ENCODE results near the gene SH3RF1. TPM values are rescaled to one million over a fixed set of nuclear protein-coding genes. Genes with fewer than 3 reads are reported as not detected.

The SH3RF1 gene
- total RNA-seq, 1 experiment from 2014 or later = 3.0 TPM

DNA sequence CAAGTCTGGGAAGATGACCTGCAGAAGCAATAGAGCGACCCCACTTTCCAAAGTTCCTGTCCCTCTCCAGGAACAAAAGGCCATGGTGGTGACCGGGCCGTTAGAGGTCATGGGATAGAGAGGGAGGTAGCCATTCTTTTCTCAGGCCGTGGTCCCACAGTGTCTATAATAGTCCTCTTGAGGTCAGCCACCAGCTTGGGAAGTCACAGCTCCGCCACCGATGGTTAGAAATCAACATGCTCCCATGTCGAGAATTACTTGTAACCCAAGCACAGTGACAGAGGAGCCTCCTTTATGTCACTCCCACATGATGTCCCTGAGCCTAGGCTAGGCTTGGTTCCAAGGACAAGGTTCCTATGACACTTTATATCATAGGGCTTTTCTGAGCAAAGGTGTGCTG lies 212.4 kb downstream of the SH3RF1 start:
- DNase-seq (ENCODE audit: low read depth, low spot score) = no peak

DNA sequence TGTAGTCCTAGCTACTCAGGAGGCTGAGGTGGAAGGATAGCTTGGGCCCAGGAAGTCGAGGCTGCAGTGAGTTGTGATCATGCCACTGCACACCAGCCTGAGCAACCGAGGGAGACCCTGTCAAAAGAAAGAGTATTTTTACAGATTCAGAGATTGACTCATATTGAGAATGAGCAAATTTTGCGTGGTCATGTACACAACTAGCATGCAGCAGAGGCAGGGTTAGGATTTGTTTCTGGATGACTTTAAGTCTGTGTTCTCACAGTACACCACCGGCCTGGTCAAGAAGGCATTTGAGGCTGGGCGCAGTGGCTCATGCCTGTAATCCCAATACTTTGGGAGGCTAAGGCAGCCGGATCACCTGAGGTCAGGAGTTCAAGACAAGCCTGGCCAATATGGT lies 215.9 kb downstream of the SH3RF1 start:
- no peak for DNase-seq (ENCODE audit: low read depth, low spot score)
- in situ Hi-C loops (cut with HindIII; ENCODE audit: low pct_unique_long_range_greater_than_20kb, low sequenced_read_pairs) = no loop called here

More for the DNA sequence above, 212.4 kb downstream of the SH3RF1 start:
- in situ Hi-C loops (cut with HindIII; ENCODE audit: low pct_unique_long_range_greater_than_20kb, low sequenced_read_pairs) = no loop called here

DNA sequence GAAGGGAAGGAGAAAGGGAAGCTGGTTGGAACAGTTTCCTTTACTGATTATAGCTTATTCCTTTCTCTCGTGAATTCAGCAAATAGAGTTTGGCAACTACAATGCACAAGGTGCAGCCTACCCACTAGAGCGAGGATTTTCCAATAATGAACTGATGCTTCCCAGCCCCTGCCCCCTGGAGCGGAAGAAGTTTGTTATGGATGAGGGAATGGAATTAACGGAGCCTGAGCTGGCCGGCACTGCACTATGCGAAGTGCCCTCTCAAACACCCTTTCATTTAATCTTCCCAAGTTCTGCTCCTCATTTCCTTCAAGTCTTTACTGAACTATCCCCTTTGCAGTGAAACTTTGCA lies 218.2 kb downstream of the SH3RF1 start:
- in situ Hi-C loops (cut with HindIII; ENCODE audit: low pct_unique_long_range_greater_than_20kb, low sequenced_read_pairs) = no loop called here

DNA sequence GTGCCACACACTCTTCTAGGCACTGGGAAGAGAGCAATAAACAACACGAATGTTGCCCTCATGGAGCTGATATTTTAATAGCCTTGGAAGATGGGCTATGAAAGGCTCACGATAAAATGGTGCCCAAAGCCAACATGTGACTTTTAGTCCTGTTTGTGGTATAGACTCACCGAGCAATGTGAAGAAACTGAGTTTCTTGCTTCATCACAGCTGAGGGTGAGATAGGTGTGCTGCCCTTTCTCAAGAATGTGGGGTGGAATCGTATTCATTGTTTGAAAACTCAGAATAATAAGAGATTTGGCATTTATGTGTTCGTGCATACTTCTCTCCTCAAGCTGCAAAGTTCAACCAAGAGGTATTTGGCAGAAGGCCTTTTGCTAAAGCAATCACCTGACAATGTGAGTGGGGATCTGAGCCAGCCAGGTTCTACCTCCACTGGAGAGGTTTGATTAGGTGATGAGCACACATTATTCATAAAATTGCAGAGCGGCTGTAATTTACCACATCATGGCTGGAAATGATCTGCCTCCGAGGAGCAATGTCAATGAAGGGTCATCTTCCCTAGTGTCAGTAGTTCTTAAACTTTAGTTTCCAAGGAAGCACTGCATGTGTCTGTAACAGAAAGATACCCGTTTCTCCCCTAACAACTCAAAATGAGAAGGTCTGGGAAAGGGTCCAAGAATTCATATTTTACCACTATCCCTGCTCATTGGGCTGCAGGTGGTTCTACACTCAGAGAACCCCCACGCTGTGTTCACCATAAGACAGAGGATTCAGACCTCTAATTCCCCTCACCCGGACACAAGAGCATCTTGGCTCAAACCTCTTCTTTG lies 218.8 kb downstream of the SH3RF1 start:
- DNase-seq (ENCODE audit: low read depth, low spot score) = no peak
- in situ Hi-C loops (cut with HindIII; ENCODE audit: low pct_unique_long_range_greater_than_20kb, low sequenced_read_pairs) = no loop called here

More for the DNA sequence above, 218.2 kb downstream of the SH3RF1 start:
- no peak for DNase-seq (ENCODE audit: low read depth, low spot score)

DNA sequence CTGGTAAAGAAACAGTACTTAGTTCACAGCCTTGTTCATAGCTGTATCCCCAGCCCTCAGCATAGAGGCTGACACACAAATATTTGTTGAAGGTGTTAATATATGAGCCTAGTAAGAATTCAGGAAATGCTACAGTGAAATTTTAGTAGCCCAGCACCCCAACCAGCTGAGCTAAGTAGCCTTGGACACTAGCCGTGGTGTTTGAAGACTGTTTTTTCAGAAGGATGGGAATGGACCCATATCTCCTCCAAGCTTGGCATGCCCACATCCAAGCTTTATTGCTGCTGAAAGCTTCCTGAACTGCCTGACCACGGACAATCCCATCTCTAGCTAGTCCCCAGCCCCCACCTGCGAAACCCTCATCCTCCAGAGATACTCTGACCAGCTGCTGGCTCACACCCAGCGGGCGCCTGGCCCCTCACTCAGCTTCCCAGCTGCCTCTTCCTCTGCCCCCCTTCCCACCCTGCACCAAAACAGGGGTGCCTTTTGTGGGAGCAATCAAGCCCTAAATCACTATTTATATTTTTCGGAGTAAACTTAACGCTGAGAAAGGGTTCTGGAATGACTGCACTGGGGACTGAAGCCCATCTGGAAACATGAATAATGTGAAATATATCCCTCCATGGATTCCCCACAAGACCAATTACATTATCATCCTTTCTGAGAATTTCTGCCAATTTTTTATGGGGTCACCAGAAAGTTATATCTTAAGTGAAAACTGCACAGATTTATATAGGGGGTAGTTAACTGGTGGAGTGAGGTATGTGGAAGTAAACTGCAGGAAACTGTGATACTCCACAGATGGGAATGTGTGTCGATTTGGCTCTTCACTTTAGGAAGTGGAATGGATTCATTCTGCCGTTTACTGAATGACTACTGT lies 219.6 kb downstream of the SH3RF1 start:
- DNase-seq (ENCODE audit: low read depth, low spot score) = no peak
- in situ Hi-C loops (cut with HindIII; ENCODE audit: low pct_unique_long_range_greater_than_20kb, low sequenced_read_pairs) = no loop called here

DNA sequence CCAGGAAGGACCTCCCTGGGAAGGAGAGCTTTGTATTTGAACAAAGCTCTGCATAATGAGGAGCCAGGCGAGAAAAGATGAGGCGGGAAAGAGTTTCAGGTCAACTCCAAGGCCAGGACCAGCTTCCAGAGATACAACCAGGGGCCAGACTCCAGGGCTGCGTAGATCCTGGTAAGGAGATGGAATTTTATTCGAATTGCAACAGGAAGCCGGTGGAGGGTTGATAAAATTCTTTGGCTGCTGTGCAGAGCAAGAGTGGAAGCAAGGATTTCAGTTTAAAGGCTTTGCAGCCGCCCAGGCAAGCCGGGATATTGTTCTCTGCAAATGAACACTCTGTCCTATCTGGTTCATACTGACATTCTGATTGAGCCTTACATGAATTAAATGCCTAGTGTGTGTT lies 220.5 kb downstream of the SH3RF1 start:
- DNase-seq (ENCODE audit: low read depth, low spot score) = no peak
- in situ Hi-C loops (cut with HindIII; ENCODE audit: low pct_unique_long_range_greater_than_20kb, low sequenced_read_pairs) = no loop called here

DNA sequence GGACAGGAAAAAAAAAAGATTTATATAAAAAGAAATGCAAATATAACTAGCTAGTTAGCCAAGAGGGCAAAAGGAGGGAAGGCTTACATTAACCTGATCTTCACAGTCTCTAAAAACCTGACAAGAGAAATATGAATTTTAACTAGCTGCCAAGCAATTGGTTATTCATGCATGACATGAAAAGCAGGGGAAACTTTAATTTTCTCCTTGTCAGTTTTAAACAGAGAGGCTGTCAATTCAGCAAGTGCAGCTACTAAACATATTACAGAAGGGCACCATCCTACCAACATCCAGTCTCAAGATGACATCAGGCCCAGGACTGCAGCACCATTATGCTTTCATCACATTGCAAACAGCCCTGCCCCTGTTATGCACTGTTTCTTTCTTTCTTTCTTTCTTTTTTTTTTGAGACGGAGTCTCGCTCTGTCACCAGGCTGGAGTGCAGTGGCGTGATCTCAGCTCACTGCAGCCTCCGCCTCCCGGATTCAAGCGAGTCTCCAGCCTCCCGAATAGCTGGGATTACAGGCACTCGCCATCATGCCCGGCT lies 221.8 kb downstream of the SH3RF1 start:
- in situ Hi-C loops (cut with HindIII; ENCODE audit: low pct_unique_long_range_greater_than_20kb, low sequenced_read_pairs) = no loop called here
- DNase-seq (ENCODE audit: low read depth, low spot score) = no peak

DNA sequence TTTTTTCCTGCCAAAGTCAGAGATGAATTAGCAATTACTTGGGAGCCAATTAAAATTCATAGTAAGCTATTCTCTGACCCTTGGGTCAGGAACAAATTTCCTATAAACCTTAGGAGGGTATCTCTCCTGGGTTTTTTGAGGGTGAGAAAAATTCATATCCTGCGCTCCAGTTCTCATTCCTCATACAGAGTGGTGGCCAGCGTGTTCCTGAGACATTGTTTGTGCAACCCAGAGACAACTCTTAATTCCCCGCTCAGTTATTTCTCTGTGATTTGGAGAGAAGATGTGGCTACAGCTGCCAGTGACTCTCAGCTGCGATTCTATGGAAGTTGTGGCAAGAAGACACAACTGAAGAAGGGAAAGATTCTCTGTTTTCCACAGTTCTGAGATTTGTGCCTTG lies 222.8 kb downstream of the SH3RF1 start:
- no peak for DNase-seq (ENCODE audit: low read depth, low spot score)
- in situ Hi-C loops (cut with HindIII; ENCODE audit: low pct_unique_long_range_greater_than_20kb, low sequenced_read_pairs) = no loop called here

DNA sequence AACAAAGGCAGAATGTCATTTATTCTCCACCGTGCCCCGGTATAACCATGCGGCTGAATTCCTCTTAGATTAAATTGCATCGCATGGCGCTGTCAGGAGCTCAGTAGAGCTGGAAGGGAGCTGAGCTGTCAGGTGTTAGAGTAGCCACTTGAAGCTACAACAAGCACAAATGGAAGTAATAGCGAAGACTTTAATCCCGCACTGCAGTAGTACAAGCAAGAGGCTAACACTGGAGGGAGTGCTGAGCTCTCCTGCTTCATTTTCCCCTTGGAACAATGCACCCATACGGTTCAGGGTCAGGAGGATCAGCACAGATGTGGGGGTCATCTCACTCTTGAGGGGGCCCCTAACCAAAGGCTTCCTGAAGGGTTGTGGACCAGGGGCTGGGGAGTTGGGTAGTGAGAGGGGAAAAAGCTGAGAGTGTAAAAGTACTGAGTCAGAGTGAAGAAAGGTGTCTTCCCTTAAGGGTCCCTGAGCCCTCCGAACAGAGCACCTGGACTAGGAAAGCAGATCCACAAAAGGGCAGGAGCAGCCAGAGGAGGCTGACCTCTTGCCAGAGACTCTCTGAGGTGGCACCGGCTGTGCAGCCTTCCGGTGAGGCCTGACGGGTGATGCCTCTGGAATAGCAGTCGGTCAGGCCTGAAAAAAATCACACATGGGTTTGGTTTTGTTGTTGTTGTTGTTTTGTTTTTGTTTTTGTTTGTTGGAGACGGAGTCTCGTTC lies 224.7 kb downstream of the SH3RF1 start:
- in situ Hi-C loops (cut with HindIII; ENCODE audit: low pct_unique_long_range_greater_than_20kb, low sequenced_read_pairs) = no loop called here
- peak; percentile 39 for DNase-seq (ENCODE audit: low read depth, low spot score)

DNA sequence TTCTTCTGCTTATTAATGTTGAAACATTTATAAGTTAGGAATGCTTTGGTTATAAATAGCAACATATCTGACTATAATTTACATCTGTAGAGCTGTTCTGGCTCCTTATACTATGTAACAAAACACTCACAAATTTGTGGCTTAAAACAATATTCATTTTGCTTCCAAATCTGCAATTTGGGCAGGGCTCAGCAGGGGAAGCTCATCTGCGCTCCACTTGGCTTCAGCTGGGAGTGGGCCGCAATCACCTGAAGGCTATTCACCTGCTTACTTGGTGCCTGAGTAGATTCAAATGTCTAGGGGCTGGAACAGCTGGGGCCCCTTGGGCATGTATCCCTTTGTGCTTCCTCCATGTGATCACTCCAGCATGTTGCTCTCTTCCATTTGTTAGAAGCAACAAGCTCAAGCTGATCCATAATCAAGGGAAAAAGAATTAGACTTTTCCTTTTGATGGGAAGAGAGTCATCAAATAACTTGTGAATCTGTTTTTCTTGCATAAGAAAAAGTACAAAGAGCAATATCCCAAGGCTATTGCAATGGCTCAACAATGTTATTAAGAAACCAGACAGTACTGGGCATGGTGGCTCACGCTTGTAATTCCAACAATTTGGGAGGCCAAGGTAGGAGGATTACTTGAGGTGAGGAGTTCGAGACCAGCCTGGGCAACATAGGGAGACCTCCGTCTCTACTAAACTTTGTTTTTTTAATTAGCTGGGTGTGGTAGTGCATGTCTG lies 225.9 kb downstream of the SH3RF1 start:
- in situ Hi-C loops (cut with HindIII; ENCODE audit: low pct_unique_long_range_greater_than_20kb, low sequenced_read_pairs) = no loop called here

More for the DNA sequence above, 225.9 kb downstream of the SH3RF1 start:
- no peak for DNase-seq (ENCODE audit: low read depth, low spot score)

All from SK-MEL-5 (cell line).